ENCODE results near the gene HCN1. TPM values are rescaled to one million over a fixed set of nuclear protein-coding genes. Genes with fewer than 3 reads are reported as not detected.
"Not testable (repeated sequence)": the region's sequence is repeated elsewhere in the genome, so short reads cannot be mapped to it uniquely, and the experiment has no call there.

HCN1 gene
- polyA plus RNA-seq, 1 experiment = not detected

GRCh38 chr5:45454114-45454513, 242.1 kb downstream of the HCN1 start:
- H3K27me3 ChIP-seq (ENCODE audit: control insufficient read depth, insufficient read depth, low read length) = no peaks in the 10 kb centered on the region
- ChIA-PET POLR2A (no interaction called here), CTCF (no interaction called here)
- no peak for DNase-seq (ENCODE audit: low read depth)
- TF ChIP-seq CTCF (IDR thresholded peaks at IDR 0.05; ENCODE audit: insufficient read depth, low read depth, low read length) = no peak
- no peaks in the 10 kb centered on the region for H3K36me3 ChIP-seq (ENCODE audit: control insufficient read depth, insufficient read depth, low read length)
- H3K4me3 ChIP-seq (ENCODE audit: low read depth, low read length) = no peak overlapping the region

DNA sequence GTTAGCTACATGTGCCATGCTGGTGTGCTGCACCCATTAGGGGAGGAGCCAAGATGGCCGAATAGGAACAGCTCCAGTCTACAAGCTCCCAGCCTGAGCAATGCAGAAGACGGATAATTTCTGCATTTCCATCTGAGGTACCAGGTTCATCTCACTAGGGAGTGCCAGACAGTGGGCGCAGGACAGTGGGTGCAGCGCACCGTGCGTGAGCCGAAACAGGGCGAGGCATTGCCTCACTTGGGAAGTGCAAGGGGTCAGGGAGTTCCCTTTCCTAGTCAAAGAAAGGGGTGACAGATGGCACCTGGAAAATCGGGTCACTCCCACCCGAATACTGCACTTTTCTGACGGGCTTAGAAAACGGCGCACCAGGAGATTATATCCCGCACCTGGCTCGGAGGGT, 251.3 kb downstream of the HCN1 start:
- H3K4me3 ChIP-seq (ENCODE audit: low read depth, low read length); POLR2A ChIA-PET; CTCF ChIA-PET: not testable (repeated sequence)

GRCh38 chr5:45440466-45440865, 255.7 kb downstream of the HCN1 start:
- ChIA-PET POLR2A (no interaction called here), CTCF (no interaction called here)
- no peak for TF ChIP-seq CTCF (IDR thresholded peaks at IDR 0.05; ENCODE audit: insufficient read depth, low read depth, low read length)
- DNase-seq (ENCODE audit: low read depth) = no peak
- Histone ChIP-seq H3K27me3 (ENCODE audit: control insufficient read depth, insufficient read depth, low read length) (no peaks in the 10 kb centered on the region), H3K4me3 (ENCODE audit: low read depth, low read length) (no peak overlapping the region), H3K36me3 (ENCODE audit: control insufficient read depth, insufficient read depth, low read length) (no peaks in the 10 kb centered on the region)

More for the DNA sequence above, 251.3 kb downstream of the HCN1 start:
- not testable (repeated sequence) for H3K36me3 ChIP-seq (ENCODE audit: control insufficient read depth, insufficient read depth, low read length); H3K27me3 ChIP-seq (ENCODE audit: control insufficient read depth, insufficient read depth, low read length); DNase-seq (ENCODE audit: low read depth)

- Histone ChIP-seq H3K4me3 (ENCODE audit: low read depth, low read length) (no peak overlapping the region), H3K36me3 (ENCODE audit: control insufficient read depth, insufficient read depth, low read length) (no peaks in the 10 kb centered on the region), H3K27me3 (ENCODE audit: control insufficient read depth, insufficient read depth, low read length) (no peaks in the 10 kb centered on the region)
- TF ChIP-seq CTCF (IDR thresholded peaks at IDR 0.05; ENCODE audit: insufficient read depth, low read depth, low read length) = no peak
- ChIA-PET CTCF (no interaction called here), POLR2A (no interaction called here)
- DNase-seq (ENCODE audit: low read depth) = no peak
These were observed 258.4 kb downstream of the HCN1 start for GRCh38 chr5:45437752-45438151.

DNA sequence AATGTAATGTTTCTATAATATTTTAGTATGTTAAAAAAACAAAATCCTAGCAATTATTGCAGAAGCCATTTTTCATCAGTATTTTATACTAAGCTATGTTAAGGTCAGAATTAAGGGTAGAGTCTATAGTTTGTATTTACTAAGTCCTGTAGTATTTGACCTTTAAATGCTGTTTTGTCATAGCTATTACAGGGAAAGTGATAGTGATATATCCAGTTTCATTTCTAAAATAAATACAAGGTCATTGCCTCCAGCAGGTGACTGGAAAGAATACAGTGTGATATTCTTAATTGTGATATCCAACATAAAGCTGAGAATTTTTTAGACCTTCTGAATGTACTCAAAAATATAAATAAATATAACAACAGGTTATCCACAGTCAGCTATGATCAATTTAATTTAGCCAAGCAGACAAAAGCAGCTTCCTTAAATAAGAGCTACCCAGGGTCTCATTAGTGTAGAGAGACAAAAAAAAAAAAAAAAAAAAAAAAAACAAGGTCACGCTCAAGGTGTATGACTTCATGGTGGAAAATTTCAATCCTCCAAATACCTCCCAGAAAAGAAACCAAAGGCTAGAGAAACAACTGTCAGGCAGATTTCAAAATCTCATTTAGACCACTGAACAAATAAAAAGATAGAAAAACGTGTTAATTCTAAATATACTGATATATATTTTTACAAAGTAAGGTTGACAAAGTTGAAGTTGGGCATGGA, 278.7 kb downstream of the HCN1 start:
- H3K27me3 ChIP-seq (ENCODE audit: control insufficient read depth, insufficient read depth, low read length) = no peaks in the 10 kb centered on the region
- ChIA-PET POLR2A (no interaction called here), CTCF (no interaction called here)
- TF ChIP-seq CTCF (IDR thresholded peaks at IDR 0.05; ENCODE audit: insufficient read depth, low read depth, low read length) = no peak
- no peak overlapping the region for H3K4me3 ChIP-seq (ENCODE audit: low read depth, low read length)
- no peaks in the 10 kb centered on the region for H3K36me3 ChIP-seq (ENCODE audit: control insufficient read depth, insufficient read depth, low read length)
- no peak for DNase-seq (ENCODE audit: low read depth)
